HepG2 (cell line): ENCODE data around the gene PMIS2. TPM values are rescaled to one million over a fixed set of nuclear protein-coding genes. Genes with fewer than 3 reads are reported as not detected.
A peak's percentile ranks its signal among the peaks of the same experiment; 100 is the strongest.

Source experiments
- ARID4A ChIP-seq: sonication (generic); formaldehyde crosslinking; IDR thresholded peaks from 2 replicates; pipeline ENCODE4 v1.5.0; 2020; ENCODE audit warnings: mild to moderate bottlenecking, missing genetic modification reagents, borderline replicate concordance
- FUBP1 ChIP-seq: sonication (generic); formaldehyde crosslinking; IDR thresholded peaks from 2 replicates; pipeline ENCODE4 v1.5.1; 2020; ENCODE audit warnings: missing genetic modification reagents, mild to moderate bottlenecking, borderline replicate concordance
- HOXD1 ChIP-seq: sonication (generic); formaldehyde crosslinking; IDR thresholded peaks from 2 replicates; pipeline ENCODE4 v1.5.0; 2020; ENCODE audit warnings: missing genetic modification reagents
- ISL2 ChIP-seq: sonication (generic); formaldehyde crosslinking; IDR thresholded peaks from 2 replicates; pipeline ENCODE4 v1.5.0; 2020; ENCODE audit warnings: missing genetic modification reagents
- KAT8 ChIP-seq: IDR thresholded peaks from 2 replicates; pipeline ENCODE4 v1.6.1; 2016; ENCODE audit warnings: missing genetic modification reagents, missing compliant biosample characterization
- KLF13 ChIP-seq: sonication (generic); formaldehyde crosslinking; IDR thresholded peaks from 2 replicates; pipeline ENCODE4 v1.4.0; 2020; ENCODE audit warnings: mild to moderate bottlenecking, missing genetic modification reagents
- MYC ChIP-seq: sonication (generic); formaldehyde crosslinking; IDR thresholded peaks from 2 replicates; pipeline ENCODE4 v1.9.0; 2021; ENCODE audit warnings: missing genetic modification reagents, borderline replicate concordance
- NCOA5 ChIP-seq: sonication (generic); formaldehyde crosslinking; IDR thresholded peaks from 2 replicates; pipeline ENCODE4 v1.4.0; 2020; ENCODE audit warnings: missing genetic modification reagents
- RBM22 ChIP-seq: fragments of 200-400 bp; formaldehyde crosslinking; optimal IDR thresholded peaks from 2 replicates; pipeline ENCODE3; 2017; ENCODE audit warnings: mild to moderate bottlenecking, low read length, moderate library complexity
- SNAPC2 ChIP-seq: sonication (generic); formaldehyde crosslinking; IDR thresholded peaks from 2 replicates; pipeline ENCODE4 v1.8.1; 2022; ENCODE audit warnings: mild to moderate bottlenecking, missing genetic modification reagents
- SRF ChIP-seq: IDR thresholded peaks from 2 replicates; pipeline ENCODE4 v1.6.1; 2011; ENCODE audit warnings: mild to moderate bottlenecking, low read depth, low read length, moderate library complexity
- ZBTB38 ChIP-seq: sonication (generic); formaldehyde crosslinking; IDR thresholded peaks from 2 replicates; pipeline ENCODE4 v1.5.1; 2020; ENCODE audit warnings: mild to moderate bottlenecking, missing genetic modification reagents
- ZMYM3 ChIP-seq: sonication (generic); formaldehyde crosslinking; IDR thresholded peaks from 2 replicates; pipeline ENCODE4 v1.5.1; 2020; ENCODE audit warnings: mild to moderate bottlenecking, missing genetic modification reagents
- ZNF468 ChIP-seq: sonication (generic); formaldehyde crosslinking; IDR thresholded peaks from 2 replicates; pipeline ENCODE4 v1.8.0; 2022; ENCODE audit warnings: mild to moderate bottlenecking, moderate library complexity, missing genetic modification reagents
- ZNF766 ChIP-seq: sonication (generic); formaldehyde crosslinking; IDR thresholded peaks from 2 replicates; pipeline ENCODE4 v1.5.0; 2020; ENCODE audit warnings: missing genetic modification reagents, borderline replicate concordance
- polyA plus RNA-seq, 8 experiments: library from polyadenylated mRNA; depleted of rRNA in 3 of 8; stranded (reverse) in 7 of 8; unstranded in 1 of 8; fragments of >200 nt; fragmentation: Illumina TruSeq in 4 of 8; extraction: Trizol in 4 of 8; gene quantifications; 2 replicates each; pipeline versions ENCODE4 v1.2.1 to v1.2.3, GENCODE V29; 2011 to 2016; ENCODE audit warnings: low read depth in 4 of 8, missing spikeins in 1 of 8, mixed read lengths in 1 of 8; ENCODE audit not compliant: insufficient read depth in 1 of 8
- total RNA-seq, 5 experiments: library from RNA; depleted of rRNA; stranded (reverse); fragments of >200 nt; fragmentation: Illumina TruSeq; extraction: Trizol; gene quantifications; 2 replicates each; pipeline ENCODE4 v1.2.3, GENCODE V29; 2016; ENCODE audit warnings: low read depth in 1 of 5
- TF ChIP-seq, protein P1 (sequence below): sonication (generic); formaldehyde crosslinking; IDR thresholded peaks from 2 replicates; pipeline ENCODE4 v1.8.1; 2022; ENCODE audit warnings: mild to moderate bottlenecking, missing genetic modification reagents
- TF ChIP-seq, protein P2 (sequence below): IDR thresholded peaks from 2 replicates; pipeline ENCODE4 v1.6.1; 2012; ENCODE audit warnings: low read depth, low read length, improper control_type of control experiment
- TF ChIP-seq, protein P3 (sequence below): sonication (generic); formaldehyde crosslinking; IDR thresholded peaks from 2 replicates; pipeline ENCODE4 v1.4.0; 2020; ENCODE audit warnings: missing genetic modification reagents; ENCODE audit errors: not compliant biosample characterization

PMIS2 gene
- total and polyA plus RNA-seq, 2 of the 13 experiments (the other 11 are each of a cell fraction or from before 2014, with no cell fraction given), result not detected

DNA sequence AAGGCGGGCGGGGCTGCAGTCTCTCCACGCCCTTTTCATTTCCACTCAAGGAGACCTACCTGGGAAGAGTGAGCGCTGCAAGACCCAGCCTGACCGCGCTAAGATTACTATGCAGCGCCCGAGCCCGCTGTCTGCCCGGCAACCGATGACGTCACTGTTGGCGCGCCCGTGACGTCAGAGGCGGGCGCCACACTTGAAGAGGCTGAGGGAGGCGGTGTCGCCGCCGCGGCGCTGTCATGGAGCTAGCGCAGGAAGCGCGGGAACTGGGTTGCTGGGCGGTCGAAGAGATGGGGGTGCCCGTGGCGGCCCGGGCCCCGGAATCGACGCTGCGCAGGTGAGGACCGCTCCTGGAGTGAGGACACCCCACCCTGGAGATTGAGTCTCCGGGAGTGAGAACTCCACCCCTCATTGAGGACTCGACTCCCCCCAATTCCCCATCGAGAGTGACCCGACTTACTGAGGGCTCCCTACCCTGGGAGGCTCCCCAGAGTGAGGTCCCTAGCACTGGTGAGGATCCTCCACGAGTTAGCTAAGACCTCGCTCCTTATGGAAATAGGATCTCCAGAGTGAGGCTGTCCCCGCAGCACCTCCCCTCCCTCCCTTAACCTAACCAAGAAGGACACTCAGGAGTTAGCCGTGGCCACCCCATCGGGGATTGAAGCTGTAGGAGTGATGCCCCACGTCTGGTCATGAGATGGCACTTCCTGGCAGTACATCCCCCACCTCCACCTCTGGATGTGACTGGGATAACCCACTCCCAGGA lies 26.8 kb downstream of the PMIS2 start, which contains the start of gene HAUS5 (continued):
- TF ChIP-seq SRF (peak; percentile 70; the same call in 1 of the 2 replicates), KLF13 (CRISPR knock-in tag) (no peak), ZMYM3 (CRISPR knock-in tag) (peak; percentile 18; the same call in 1 of the 2 replicates), ZNF766 (CRISPR knock-in tag) (peak; percentile 82), FUBP1 (CRISPR knock-in tag) (no peak), ZBTB38 (CRISPR knock-in tag) (no peak), ZNF468 (CRISPR knock-in tag) (no peak), ARID4A (CRISPR knock-in tag) (peak; percentile 97), SNAPC2 (CRISPR knock-in tag) (no peak), RBM22 (no peak), MYC (CRISPR knock-in tag) (peak; percentile 69; the same call in 1 of the 2 replicates), HOXD1 (CRISPR knock-in tag) (0 out of 2 replicates have a peak, but pooled peaks have one; percentile 24), KAT8 (CRISPR knock-in tag) (peak; percentile 97), ISL2 (CRISPR knock-in tag) (0 out of 2 replicates have a peak, but pooled peaks have one; percentile 33), NCOA5 (CRISPR knock-in tag) (no peak)
- TF ChIP-seq, protein P1, sequence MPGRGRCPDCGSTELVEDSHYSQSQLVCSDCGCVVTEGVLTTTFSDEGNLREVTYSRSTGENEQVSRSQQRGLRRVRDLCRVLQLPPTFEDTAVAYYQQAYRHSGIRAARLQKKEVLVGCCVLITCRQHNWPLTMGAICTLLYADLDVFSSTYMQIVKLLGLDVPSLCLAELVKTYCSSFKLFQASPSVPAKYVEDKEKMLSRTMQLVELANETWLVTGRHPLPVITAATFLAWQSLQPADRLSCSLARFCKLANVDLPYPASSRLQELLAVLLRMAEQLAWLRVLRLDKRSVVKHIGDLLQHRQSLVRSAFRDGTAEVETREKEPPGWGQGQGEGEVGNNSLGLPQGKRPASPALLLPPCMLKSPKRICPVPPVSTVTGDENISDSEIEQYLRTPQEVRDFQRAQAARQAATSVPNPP, result no peak
- TF ChIP-seq, protein P2, sequence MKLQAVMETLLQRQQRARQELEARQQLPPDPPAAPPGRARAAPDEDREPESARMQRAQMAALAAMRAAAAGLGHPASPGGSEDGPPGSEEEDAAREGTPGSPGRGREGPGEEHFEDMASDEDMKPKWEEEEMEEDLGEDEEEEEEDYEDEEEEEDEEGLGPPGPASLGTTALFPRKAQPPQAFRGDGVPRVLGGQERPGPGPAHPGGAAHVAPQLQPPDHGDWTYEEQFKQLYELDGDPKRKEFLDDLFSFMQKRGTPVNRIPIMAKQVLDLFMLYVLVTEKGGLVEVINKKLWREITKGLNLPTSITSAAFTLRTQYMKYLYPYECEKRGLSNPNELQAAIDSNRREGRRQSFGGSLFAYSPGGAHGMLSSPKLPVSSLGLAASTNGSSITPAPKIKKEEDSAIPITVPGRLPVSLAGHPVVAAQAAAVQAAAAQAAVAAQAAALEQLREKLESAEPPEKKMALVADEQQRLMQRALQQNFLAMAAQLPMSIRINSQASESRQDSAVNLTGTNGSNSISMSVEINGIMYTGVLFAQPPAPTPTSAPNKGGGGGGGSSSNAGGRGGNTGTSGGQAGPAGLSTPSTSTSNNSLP, result no peak
- TF ChIP-seq, protein P3, sequence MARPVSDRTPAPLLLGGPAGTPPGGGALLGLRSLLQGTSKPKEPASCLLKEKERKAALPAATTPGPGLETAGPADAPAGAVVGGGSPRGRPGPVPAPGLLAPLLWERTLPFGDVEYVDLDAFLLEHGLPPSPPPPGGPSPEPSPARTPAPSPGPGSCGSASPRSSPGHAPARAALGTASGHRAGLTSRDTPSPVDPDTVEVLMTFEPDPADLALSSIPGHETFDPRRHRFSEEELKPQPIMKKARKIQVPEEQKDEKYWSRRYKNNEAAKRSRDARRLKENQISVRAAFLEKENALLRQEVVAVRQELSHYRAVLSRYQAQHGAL (CRISPR knock-in tag), result no peak
